Transverse colon (tissue), 4 donors: ENCODE data around the gene SENP8.

Experiments used
- POLR2AphosphoS5 ChIP-seq, 3 donors: sonication (generic); formaldehyde crosslinking; IDR thresholded peaks; one replicate each; pipeline ENCODE4 v1.6.1; 2016; ENCODE audit warnings: antibody characterized with exemption in 3 of 3
- TF ChIP-seq, protein P1 (sequence below), 5 experiments: fragments of 200-600 bp in 3 of 5; fragments of 450-650 bp in 2 of 5; sonication (generic) in 3 of 5; IDR thresholded peaks; 1 replicate in 2 of 5; 2 replicates in 3 of 5; pipeline ENCODE4 v1.5.1; 2016 to 2017; ENCODE audit warnings: antibody characterized with exemption in 5 of 5, inconsistent platforms in 3 of 5, mild to moderate bottlenecking in 2 of 5, moderate library complexity in 1 of 5

DNA sequence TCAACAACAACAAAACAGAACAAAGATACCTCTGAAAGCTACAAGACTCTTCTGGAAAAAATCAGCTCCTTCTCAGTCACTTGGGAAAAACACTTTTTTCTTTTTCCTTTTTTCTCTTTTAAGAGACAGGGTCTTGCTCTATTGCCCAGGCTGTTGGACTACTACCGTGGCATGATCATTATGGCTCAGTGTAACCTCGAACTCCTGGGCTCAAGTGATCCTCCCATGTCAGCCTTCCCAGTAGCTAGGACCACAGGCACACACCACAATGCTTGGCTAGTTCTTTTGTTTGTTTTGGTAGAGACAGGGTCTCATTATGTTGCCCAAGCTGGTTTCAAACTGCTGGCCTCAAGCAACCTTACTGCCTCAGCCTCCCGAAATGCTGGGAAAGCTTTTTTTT lies 13.1 kb upstream of the SENP8 start:
- TF ChIP-seq, protein P1, sequence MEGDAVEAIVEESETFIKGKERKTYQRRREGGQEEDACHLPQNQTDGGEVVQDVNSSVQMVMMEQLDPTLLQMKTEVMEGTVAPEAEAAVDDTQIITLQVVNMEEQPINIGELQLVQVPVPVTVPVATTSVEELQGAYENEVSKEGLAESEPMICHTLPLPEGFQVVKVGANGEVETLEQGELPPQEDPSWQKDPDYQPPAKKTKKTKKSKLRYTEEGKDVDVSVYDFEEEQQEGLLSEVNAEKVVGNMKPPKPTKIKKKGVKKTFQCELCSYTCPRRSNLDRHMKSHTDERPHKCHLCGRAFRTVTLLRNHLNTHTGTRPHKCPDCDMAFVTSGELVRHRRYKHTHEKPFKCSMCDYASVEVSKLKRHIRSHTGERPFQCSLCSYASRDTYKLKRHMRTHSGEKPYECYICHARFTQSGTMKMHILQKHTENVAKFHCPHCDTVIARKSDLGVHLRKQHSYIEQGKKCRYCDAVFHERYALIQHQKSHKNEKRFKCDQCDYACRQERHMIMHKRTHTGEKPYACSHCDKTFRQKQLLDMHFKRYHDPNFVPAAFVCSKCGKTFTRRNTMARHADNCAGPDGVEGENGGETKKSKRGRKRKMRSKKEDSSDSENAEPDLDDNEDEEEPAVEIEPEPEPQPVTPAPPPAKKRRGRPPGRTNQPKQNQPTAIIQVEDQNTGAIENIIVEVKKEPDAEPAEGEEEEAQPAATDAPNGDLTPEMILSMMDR (IDR thresholded peaks at IDR 0.05), result no peak
- TF ChIP-seq POLR2AphosphoS5 (IDR thresholded peaks at IDR 0.05), result no peak
